DND-41 (cell line): Measurements from ENCODE around the gene WIPI1.

ENCODE experiments used
- ATAC-seq: fragments of 200-7000 bp; cut with Tn5 transposase; 3 replicates; pipeline ENCODE4 v1.9.1; 2021; ENCODE audit warnings: low read depth; ENCODE audit not compliant: insufficient read depth
- DNase-seq: peaks from one replicate; pipeline ENCODE4 v3.0.0-alpha.2; 2020
- H2AFZ ChIP-seq: 2 replicates; pipeline ENCODE4 v1.6.0; 2012; ENCODE audit warnings: low read depth, low read length
- H3K27ac ChIP-seq: 2 replicates; pipeline ENCODE4 v1.5.1; 2012; ENCODE audit warnings: low read length, inconsistent platforms
- H3K27me3 ChIP-seq: fragments of 200-600 bp; sonication (generic); 2 replicates; pipeline ENCODE4 v1.6.0; 2012; ENCODE audit warnings: low read length, mild to moderate bottlenecking, inconsistent platforms; ENCODE audit not compliant: insufficient read depth, poor library complexity
- H3K36me3 ChIP-seq: 2 replicates; pipeline ENCODE4 v1.5.1; 2012; ENCODE audit warnings: low read length, inconsistent platforms; ENCODE audit not compliant: insufficient read depth
- H3K4me1 ChIP-seq: 2 replicates; pipeline ENCODE4 v1.5.1; 2012; ENCODE audit warnings: mild to moderate bottlenecking, low read length; ENCODE audit not compliant: insufficient read depth
- H3K4me2 ChIP-seq: 2 replicates; pipeline ENCODE4 v1.6.0; 2012; ENCODE audit warnings: mild to moderate bottlenecking, moderate library complexity, low read length, inconsistent platforms; ENCODE audit not compliant: insufficient read depth
- H3K4me3 ChIP-seq, 2 experiments: fragments of 200-600 bp in 1 of 2; shearing (Covaris generic) in 1 of 2; 2 replicates each; pipeline ENCODE4 v1.5.1; 2012 to 2016; ENCODE audit warnings: inconsistent platforms in 2 of 2, low read length in 2 of 2, mild to moderate bottlenecking in 2 of 2, low read depth in 1 of 2, moderate library complexity in 1 of 2
- H3K79me2 ChIP-seq: 2 replicates; pipeline ENCODE4 v1.6.0; 2012; ENCODE audit warnings: low read length, inconsistent platforms; ENCODE audit not compliant: insufficient read depth
- H3K9ac ChIP-seq: 2 replicates; pipeline ENCODE4 v1.6.0; 2012; ENCODE audit warnings: low read depth, mild to moderate bottlenecking, inconsistent platforms, low read length, moderate library complexity
- H3K9me3 ChIP-seq: 2 replicates; pipeline ENCODE4 v1.5.1; 2012; ENCODE audit warnings: low read length, moderate library complexity, mild to moderate bottlenecking, inconsistent platforms; ENCODE audit not compliant: insufficient read depth, severe bottlenecking
- H4K20me1 ChIP-seq: 2 replicates; pipeline ENCODE4 v1.6.0; 2012; ENCODE audit warnings: low read length; ENCODE audit not compliant: insufficient read depth
- EZH2 ChIP-seq: IDR thresholded peaks from 3 replicates; pipeline ENCODE4 v1.6.1; 2012; ENCODE audit warnings: borderline replicate concordance, low read depth, mild to moderate bottlenecking, moderate library complexity, low read length, inconsistent platforms; ENCODE audit not compliant: severe bottlenecking
- TF ChIP-seq, protein P1 (sequence below): IDR thresholded peaks from 2 replicates; pipeline ENCODE4 v1.5.1; 2012; ENCODE audit warnings: borderline replicate concordance, low read length, moderate library complexity, mild to moderate bottlenecking; ENCODE audit not compliant: poor library complexity, severe bottlenecking; ENCODE audit errors: extremely low read depth

WIPI1 gene

DNA sequence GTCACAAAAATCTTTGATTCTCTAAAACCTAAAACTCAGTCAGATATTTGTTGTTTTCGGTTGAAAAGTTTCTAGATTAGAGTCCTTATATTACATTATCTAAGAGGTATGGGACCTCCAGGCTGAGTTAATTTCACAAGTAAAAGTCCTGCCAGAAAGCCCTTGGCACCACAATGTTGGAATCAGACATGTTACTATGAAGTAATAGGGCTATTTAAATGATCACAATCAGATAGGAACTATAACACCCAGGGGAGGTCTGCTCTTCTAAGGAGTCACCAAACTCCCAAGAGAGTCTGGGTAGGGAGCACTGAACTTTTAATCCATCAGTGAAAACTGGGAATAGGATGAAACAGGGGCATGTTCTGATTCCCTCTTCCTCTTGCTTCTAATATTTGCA, 54.2 kb downstream of the WIPI1 start:
- H3K4me2 ChIP-seq: no peak overlapping the region
- H3K4me3 ChIP-seq: no peak overlapping the region
- no peaks in the 10 kb centered on the region for H4K20me1 ChIP-seq
- H3K27ac ChIP-seq: no peak overlapping the region
- H3K4me1 ChIP-seq: peaks cover 27% of the 10 kb centered on the region
- ATAC-seq (no peak), DNase-seq (no peak)
- no peak overlapping the region for H2AFZ ChIP-seq
- H3K79me2 ChIP-seq: no peaks in the 10 kb centered on the region
- peaks cover 2% of the 10 kb centered on the region for H3K9me3 ChIP-seq
- H3K27me3 ChIP-seq: no peaks in the 10 kb centered on the region
- TF ChIP-seq, protein P1, sequence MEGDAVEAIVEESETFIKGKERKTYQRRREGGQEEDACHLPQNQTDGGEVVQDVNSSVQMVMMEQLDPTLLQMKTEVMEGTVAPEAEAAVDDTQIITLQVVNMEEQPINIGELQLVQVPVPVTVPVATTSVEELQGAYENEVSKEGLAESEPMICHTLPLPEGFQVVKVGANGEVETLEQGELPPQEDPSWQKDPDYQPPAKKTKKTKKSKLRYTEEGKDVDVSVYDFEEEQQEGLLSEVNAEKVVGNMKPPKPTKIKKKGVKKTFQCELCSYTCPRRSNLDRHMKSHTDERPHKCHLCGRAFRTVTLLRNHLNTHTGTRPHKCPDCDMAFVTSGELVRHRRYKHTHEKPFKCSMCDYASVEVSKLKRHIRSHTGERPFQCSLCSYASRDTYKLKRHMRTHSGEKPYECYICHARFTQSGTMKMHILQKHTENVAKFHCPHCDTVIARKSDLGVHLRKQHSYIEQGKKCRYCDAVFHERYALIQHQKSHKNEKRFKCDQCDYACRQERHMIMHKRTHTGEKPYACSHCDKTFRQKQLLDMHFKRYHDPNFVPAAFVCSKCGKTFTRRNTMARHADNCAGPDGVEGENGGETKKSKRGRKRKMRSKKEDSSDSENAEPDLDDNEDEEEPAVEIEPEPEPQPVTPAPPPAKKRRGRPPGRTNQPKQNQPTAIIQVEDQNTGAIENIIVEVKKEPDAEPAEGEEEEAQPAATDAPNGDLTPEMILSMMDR: no peak
- no peak overlapping the region for H3K9ac ChIP-seq
- H3K36me3 ChIP-seq: no peaks in the 10 kb centered on the region

DNA sequence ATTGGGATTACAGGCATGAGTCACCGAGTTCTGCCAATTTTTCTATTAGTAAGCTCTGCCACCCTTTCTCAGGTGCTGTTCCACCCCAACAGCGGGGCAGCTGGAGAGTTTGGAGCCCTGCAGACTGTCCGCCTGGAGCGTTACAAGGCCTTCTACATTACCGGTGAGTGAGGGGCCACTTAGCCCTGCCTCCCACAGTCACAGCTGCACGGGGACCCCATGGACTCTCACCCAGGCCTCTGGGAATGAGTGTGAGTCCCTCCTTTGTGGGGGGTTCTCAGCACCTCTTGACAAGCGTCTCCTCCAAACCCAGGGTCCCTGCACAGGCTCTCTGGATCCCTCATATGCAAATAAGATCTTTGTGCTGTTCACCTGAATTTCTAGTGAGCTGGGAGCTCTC, 56.0 kb downstream of the WIPI1 start:
- Histone ChIP-seq H3K9me3 (peaks cover 2% of the 10 kb centered on the region), H3K4me2 (no peak overlapping the region), H3K79me2 (no peaks in the 10 kb centered on the region), H3K36me3 (no peaks in the 10 kb centered on the region), H3K27ac (no peak overlapping the region), H4K20me1 (no peaks in the 10 kb centered on the region), H3K4me3 (no peak overlapping the region), H2AFZ (no peak overlapping the region), H3K27me3 (no peaks in the 10 kb centered on the region), H3K4me1 (peaks cover 46% of the 10 kb centered on the region), H3K9ac (no peak overlapping the region)
- no peak for TF ChIP-seq EZH2
- TF ChIP-seq, protein P1: no peak
- DNase-seq (no peak), ATAC-seq (no peak)

DNA sequence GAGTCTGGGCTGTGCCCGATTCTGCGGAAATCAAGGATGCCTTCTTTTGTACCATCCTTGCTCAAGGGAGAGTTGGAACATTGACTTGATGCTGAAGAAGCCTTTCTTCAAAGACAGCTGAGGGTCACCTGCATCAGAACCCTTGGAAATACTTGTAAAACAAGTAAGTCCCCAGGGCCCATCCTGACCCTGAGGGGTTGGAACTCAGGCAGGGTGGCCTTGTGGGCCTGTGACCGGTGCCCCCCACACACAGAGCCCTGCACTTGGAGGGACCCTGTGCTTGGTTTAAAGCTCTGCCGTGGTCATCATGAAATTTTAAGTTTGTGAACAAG, 56.9 kb downstream of the WIPI1 start:
- Histone ChIP-seq H3K4me3 (no peak overlapping the region), H3K4me2 (no peak overlapping the region), H3K4me1 (peaks cover 51% of the 10 kb centered on the region), H3K27me3 (no peaks in the 10 kb centered on the region), H2AFZ (no peak overlapping the region), H3K9me3 (peaks cover 2% of the 10 kb centered on the region), H3K79me2 (no peaks in the 10 kb centered on the region), H3K27ac (peak overlapping the region; percentile 92), H3K36me3 (no peaks in the 10 kb centered on the region), H3K9ac (no peak overlapping the region), H4K20me1 (no peaks in the 10 kb centered on the region)
- ATAC-seq: no peak
- TF ChIP-seq, protein P1: no peak
- DNase-seq: no peak
